Measurements from ENCODE around the gene RSBN1. TPM values are rescaled to one million over a fixed set of nuclear protein-coding genes. Genes with fewer than 3 reads are reported as not detected.
"Not testable (repeated sequence)": the region's sequence is repeated elsewhere in the genome, so short reads cannot be mapped to it uniquely, and the experiment has no call there.

RSBN1 gene
- total RNA-seq, 1 donor from 2014 or later, result 21.0 TPM

DNA sequence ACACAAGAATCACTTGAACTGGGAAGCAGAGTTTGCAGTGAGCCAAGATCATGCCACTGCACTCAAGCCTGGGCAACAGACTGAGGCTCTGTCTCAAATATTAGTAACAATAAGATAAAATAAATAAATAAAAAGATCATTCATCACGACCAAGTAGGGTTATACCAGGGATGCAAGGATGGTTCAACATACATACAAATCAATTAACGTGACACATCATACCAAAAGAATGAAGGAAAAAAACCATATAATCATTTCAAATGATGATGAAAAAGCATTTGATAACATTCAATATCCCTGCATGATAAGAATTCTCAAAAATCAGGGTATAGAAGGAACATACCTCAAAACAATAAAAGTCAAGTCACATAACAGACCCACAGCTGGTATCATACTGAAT lies 91.3 kb downstream of the RSBN1 start:
- ATAC-seq, result no peak
- Histone ChIP-seq H3K27ac (no peak overlapping the region), H3K4me3 (no peak overlapping the region), H3K9me3 (no peaks in the 10 kb centered on the region), H3K4me1 (no peaks in the 10 kb centered on the region), H3K36me3 (peaks cover 30% of the 10 kb centered on the region), H3K27me3 (ENCODE audit: low read depth) (no peaks in the 10 kb centered on the region)
- no peak for DNase-seq
- TF ChIP-seq, protein P1, sequence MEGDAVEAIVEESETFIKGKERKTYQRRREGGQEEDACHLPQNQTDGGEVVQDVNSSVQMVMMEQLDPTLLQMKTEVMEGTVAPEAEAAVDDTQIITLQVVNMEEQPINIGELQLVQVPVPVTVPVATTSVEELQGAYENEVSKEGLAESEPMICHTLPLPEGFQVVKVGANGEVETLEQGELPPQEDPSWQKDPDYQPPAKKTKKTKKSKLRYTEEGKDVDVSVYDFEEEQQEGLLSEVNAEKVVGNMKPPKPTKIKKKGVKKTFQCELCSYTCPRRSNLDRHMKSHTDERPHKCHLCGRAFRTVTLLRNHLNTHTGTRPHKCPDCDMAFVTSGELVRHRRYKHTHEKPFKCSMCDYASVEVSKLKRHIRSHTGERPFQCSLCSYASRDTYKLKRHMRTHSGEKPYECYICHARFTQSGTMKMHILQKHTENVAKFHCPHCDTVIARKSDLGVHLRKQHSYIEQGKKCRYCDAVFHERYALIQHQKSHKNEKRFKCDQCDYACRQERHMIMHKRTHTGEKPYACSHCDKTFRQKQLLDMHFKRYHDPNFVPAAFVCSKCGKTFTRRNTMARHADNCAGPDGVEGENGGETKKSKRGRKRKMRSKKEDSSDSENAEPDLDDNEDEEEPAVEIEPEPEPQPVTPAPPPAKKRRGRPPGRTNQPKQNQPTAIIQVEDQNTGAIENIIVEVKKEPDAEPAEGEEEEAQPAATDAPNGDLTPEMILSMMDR (IDR thresholded peaks at IDR 0.05), result no peak
- intact Hi-C loops (cut with DNase I), result no loop called here

DNA sequence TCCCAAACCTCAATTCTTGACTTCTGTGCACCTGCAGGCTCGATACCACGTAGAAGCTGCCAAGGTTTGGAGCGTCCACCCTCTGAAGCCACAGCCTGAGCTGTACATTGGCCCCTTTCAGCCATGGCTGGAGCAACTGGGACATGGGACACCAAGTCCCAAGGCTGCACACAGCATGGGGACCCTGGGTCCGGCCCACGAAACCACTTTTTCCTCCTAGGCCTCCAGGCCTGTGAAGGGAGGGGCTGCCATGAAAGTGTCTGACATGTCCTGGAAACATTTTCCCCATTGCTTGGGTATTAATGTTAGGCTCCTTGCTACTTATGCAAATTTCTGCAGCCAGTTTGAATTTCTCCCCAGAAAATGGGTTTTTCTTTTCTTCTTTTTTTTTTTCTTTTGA lies 93.7 kb downstream of the RSBN1 start:
- H3K27me3 ChIP-seq (ENCODE audit: low read depth); H3K27ac ChIP-seq; H3K9me3 ChIP-seq; intact Hi-C loops (cut with DNase I); H3K4me1 ChIP-seq; ATAC-seq; H3K4me3 ChIP-seq; DNase-seq: not testable (repeated sequence)
- H3K36me3 ChIP-seq, result peaks cover 10% of the 10 kb centered on the region

DNA sequence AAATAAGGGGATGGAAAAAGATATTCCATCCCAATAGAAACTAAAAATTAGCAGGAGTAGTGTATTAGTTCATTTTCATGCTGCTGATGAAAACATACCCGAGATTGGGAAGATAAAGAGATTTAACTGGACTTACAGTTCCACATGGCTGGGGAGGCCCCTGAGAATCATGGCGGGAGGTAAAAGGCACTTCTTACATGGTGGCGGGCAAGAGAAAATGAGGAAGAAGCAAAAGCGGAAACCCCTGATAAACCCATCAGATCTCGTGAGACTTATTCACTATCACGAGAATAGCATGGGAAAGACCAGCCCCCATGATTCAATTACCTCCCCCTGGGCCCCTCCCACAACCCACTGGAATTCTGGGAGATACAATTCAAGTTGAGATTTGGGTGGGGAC lies 94.8 kb downstream of the RSBN1 start:
- peaks cover 12% of the 10 kb centered on the region for H3K36me3 ChIP-seq
- ATAC-seq; intact Hi-C loops (cut with DNase I); H3K27ac ChIP-seq; H3K4me3 ChIP-seq; H3K4me1 ChIP-seq; H3K27me3 ChIP-seq (ENCODE audit: low read depth); H3K9me3 ChIP-seq; DNase-seq: not testable (repeated sequence)

DNA sequence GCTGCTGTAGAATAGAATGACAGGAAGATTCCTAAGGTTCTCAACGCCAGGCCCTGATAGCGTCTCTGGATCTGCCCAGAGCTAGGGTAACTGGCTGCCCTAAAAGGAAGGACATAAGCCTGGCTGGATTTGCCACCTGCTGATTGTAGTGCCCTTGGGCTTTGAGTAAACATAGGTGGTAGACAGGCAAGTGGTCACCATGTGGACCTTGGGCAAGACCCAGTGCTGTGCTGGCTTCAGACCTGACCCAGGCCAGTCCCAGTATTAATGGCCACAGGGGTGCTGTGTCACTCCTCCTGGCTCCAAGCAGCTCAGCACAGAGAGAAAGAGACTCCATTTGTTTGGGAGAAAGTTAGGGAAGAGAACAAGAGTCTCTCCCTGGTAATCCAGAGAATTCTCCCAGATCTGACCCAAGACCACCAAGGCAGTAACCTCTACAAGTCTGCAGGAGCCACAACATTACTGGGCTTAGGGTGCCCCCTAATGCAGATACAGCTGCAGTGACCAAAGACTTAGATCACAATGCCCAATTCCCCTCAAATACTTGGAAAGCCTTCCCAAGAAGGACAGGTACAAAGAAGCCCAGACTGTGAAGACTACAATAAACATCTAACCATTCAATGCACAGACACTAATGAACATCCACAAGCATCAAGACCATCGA lies 97.5 kb downstream of the RSBN1 start:
- H3K36me3 ChIP-seq, result peaks cover 22% of the 10 kb centered on the region
- TF ChIP-seq, protein P1 (IDR thresholded peaks at IDR 0.05), result no peak

More for the DNA sequence above, 97.5 kb downstream of the RSBN1 start:
- Histone ChIP-seq H3K4me3 (no peak overlapping the region), H3K27me3 (ENCODE audit: low read depth) (no peaks in the 10 kb centered on the region), H3K9me3 (no peaks in the 10 kb centered on the region), H3K27ac (no peak overlapping the region), H3K4me1 (no peaks in the 10 kb centered on the region)
- intact Hi-C loops (cut with DNase I), result no loop called here
- DNase-seq (no peak), ATAC-seq (no peak)

Other genes starting within 250 kb of the RSBN1 start
- gene PHTF1, start 53.0 kb downstream of the RSBN1 start, total RNA-seq, result 18.3 TPM
- gene PTPN22, start 59.2 kb upstream of the RSBN1 start, total RNA-seq, result 14.1 TPM
- gene BCL2L15, start 75.1 kb upstream of the RSBN1 start, total RNA-seq, result 1.3 TPM
- 16.3 TPM for gene AP4B1, start 92.3 kb upstream of the RSBN1 start, total RNA-seq
- gene DCLRE1B, start 92.8 kb upstream of the RSBN1 start, total RNA-seq, result 8.3 TPM
- 95.0 TPM for gene HIPK1, start 116.8 kb upstream of the RSBN1 start, total RNA-seq
- gene OLFML3, start 167.0 kb upstream of the RSBN1 start, total RNA-seq, result 38.9 TPM